Natural killer cell (primary cell): ENCODE data around the gene DAPK1. TPM values are rescaled to one million over a fixed set of nuclear protein-coding genes. Genes with fewer than 3 reads are reported as not detected.

Experiments
- ATAC-seq, 3 donors: fragments of 150-1000 bp in 2 of 3; fragments of 200-7000 bp in 1 of 3; cut with Tn5 transposase; 1 replicate in 1 of 3; 2 replicates in 2 of 3; pipeline ENCODE4 v1.10.0; 2021; ENCODE audit warnings: mild to moderate bottlenecking in 2 of 3, moderate library complexity in 2 of 3
- DNase-seq, 2 donors: peaks; one replicate each; pipeline versions ENCODE4 v3.0.0 to v3.0.0-alpha.2; 2013 to 2021; ENCODE audit warnings: mixed read lengths in 1 of 2
- H3K27ac ChIP-seq: one replicate; pipeline ENCODE4 v1.5.1; 2013; ENCODE audit warnings: mild to moderate bottlenecking, low read length
- H3K27me3 ChIP-seq: one replicate; pipeline ENCODE4 v1.6.1; 2013; ENCODE audit warnings: low read length; ENCODE audit not compliant: control insufficient read depth, insufficient read depth
- H3K36me3 ChIP-seq: one replicate; pipeline ENCODE4 v1.6.1; 2013; ENCODE audit warnings: low read length; ENCODE audit not compliant: control insufficient read depth, insufficient read depth
- H3K4me1 ChIP-seq: one replicate; pipeline ENCODE4 v1.6.1; 2013; ENCODE audit warnings: low read length; ENCODE audit not compliant: control insufficient read depth, insufficient read depth
- H3K4me3 ChIP-seq: one replicate; pipeline ENCODE4 v1.5.1; 2013; ENCODE audit warnings: low read length
- H3K9me3 ChIP-seq: one replicate; pipeline ENCODE4 v1.6.1; 2013; ENCODE audit warnings: low read length; ENCODE audit not compliant: control insufficient read depth, insufficient read depth
- H3K27ac Mint-ChIP-seq, 2 donors: one replicate each; pipeline ENCODE4 v1.8.0; 2022; ENCODE audit warnings: mild to moderate bottlenecking in 2 of 2, mixed read lengths in 2 of 2, moderate library complexity in 1 of 2
- H3K27me3 Mint-ChIP-seq, 2 donors: one replicate each; pipeline ENCODE4 v1.8.0; 2022; ENCODE audit warnings: low read depth in 2 of 2, mixed read lengths in 2 of 2
- H3K36me3 Mint-ChIP-seq: one replicate; pipeline ENCODE4 v1.8.0; 2022; ENCODE audit warnings: mixed read lengths
- H3K4me1 Mint-ChIP-seq, 2 donors: one replicate each; pipeline ENCODE4 v1.8.0; 2022; ENCODE audit warnings: mixed read lengths in 2 of 2
- H3K4me3 Mint-ChIP-seq: one replicate; pipeline ENCODE4 v1.8.0; 2022; ENCODE audit warnings: mild to moderate bottlenecking, moderate library complexity, mixed read lengths
- H3K9me3 Mint-ChIP-seq, 2 donors: one replicate each; pipeline ENCODE4 v1.8.0; 2022; ENCODE audit warnings: mixed read lengths in 2 of 2
- CTCF ChIP-seq: fragments of 200-600 bp; IDR thresholded peaks from one replicate; pipeline ENCODE4 v1.8.0; 2022; ENCODE audit warnings: antibody characterized with exemption
- WGBS: methylation state at CpG from one replicate; pipeline ENCODE4 v1.1.7; 2013; ENCODE audit warnings: missing lambda C conversion rate; ENCODE audit not compliant: insufficient coverage; 5-methylcytosine and 5-hydroxymethylcytosine counted together
- intact Hi-C: fragments of 100-400 bp; cut with micrococcal nuclease; formaldehyde crosslinking; loops from one replicate; pipeline ENCODE4 v1.14.2; 2022
- total RNA-seq, 4 donors: library from RNA; stranded (reverse); fragments of 120-200 nt in 1 of 4; gene quantifications; one replicate each; pipeline versions ENCODE4 v1.2.3 to v1.2.4, GENCODE V29; 2013 to 2022

The DAPK1 gene
- total RNA-seq, 3 donors from 2014 or later (not counting 1 experiment from before 2014, with no cell fraction given), result 12.2 to 26.5 (median 22.7) TPM

- Histone ChIP-seq H3K4me3 (no peak overlapping the region), H3K36me3 (no peaks in the 10 kb centered on the region), H3K27ac (no peak overlapping the region), H3K4me1 (no peaks in the 10 kb centered on the region), H3K9me3 (no peaks in the 10 kb centered on the region), H3K27me3 (no peaks in the 10 kb centered on the region)
- no peak overlapping the region for H3K4me3 Mint-ChIP-seq
- DNase-seq (peak in 1 of 2 donors; percentile 45), ATAC-seq (no peak)
- no peaks in the 10 kb centered on the region for H3K4me1 Mint-ChIP-seq
- no peak overlapping the region for H3K27ac Mint-ChIP-seq
- no peaks in the 10 kb centered on the region for H3K36me3 Mint-ChIP-seq
- no peak for TF ChIP-seq CTCF
- 55% methylated on average over 6 of the region's 7 CpGs for WGBS
- H3K9me3 Mint-ChIP-seq, result no peaks in the 10 kb centered on the region
- no peaks in the 10 kb centered on the region for H3K27me3 Mint-ChIP-seq
- intact Hi-C loops, result no loop called here
Measured at GRCh38 chr9:87708986-87709728, 211.5 kb downstream of the DAPK1 start.

- H3K4me3 ChIP-seq, result no peak overlapping the region
- no peaks in the 10 kb centered on the region for H3K9me3 ChIP-seq
- no peaks in the 10 kb centered on the region for H3K4me1 ChIP-seq
- no peak for ATAC-seq
- no peaks in the 10 kb centered on the region for H3K36me3 ChIP-seq
- Mint-ChIP-seq H3K36me3 (no peaks in the 10 kb centered on the region), H3K4me3 (no peak overlapping the region), H3K27ac (no peak overlapping the region), H3K9me3 (no peaks in the 10 kb centered on the region), H3K4me1 (no peaks in the 10 kb centered on the region), H3K27me3 (peaks cover 0 to under 1% of the 10 kb centered on the region in 2 donors)
- TF ChIP-seq CTCF, result no peak
- DNase-seq, result no peak
- H3K27me3 ChIP-seq, result no peaks in the 10 kb centered on the region
- 88% methylated on average over 5 of the region's 5 CpGs for WGBS
- intact Hi-C loops, result no loop called here
- no peak overlapping the region for H3K27ac ChIP-seq
Measured at GRCh38 chr9:87710443-87710842, 212.8 kb downstream of the DAPK1 start.

GRCh38 chr9:87711857-87712800, 214.5 kb downstream of the DAPK1 start:
- Histone ChIP-seq H3K27ac (no peak overlapping the region), H3K36me3 (no peaks in the 10 kb centered on the region), H3K27me3 (no peaks in the 10 kb centered on the region), H3K4me1 (no peaks in the 10 kb centered on the region), H3K4me3 (no peak overlapping the region), H3K9me3 (no peaks in the 10 kb centered on the region)
- H3K9me3 Mint-ChIP-seq, result no peaks in the 10 kb centered on the region
- no peaks in the 10 kb centered on the region for H3K4me1 Mint-ChIP-seq
- intact Hi-C loops, result no loop called here
- no peak overlapping the region for H3K4me3 Mint-ChIP-seq
- TF ChIP-seq CTCF, result no peak
- peaks cover 0 to 3% of the 10 kb centered on the region in 2 donors for H3K27me3 Mint-ChIP-seq
- DNase-seq, result no peak
- peak in 1 of 3 donors; percentile 15 for ATAC-seq
- WGBS, result 82% methylated on average over 9 of the region's 9 CpGs
- H3K27ac Mint-ChIP-seq, result no peak overlapping the region
- H3K36me3 Mint-ChIP-seq, result no peaks in the 10 kb centered on the region
